Tibial artery (tissue), 4 donors: ENCODE data around the gene LIMS2.
A peak's percentile ranks its signal among the peaks of the same experiment; 100 is the strongest.

Experiments
- DNase-seq, 2 donors: peaks; one replicate each; pipeline ENCODE4 v3.0.0-alpha.2; 2019
- H3K27ac ChIP-seq, 2 donors: fragments of 200-600 bp; sonication (generic) in 1 of 2; 1 replicate in 1 of 2; 2 replicates in 1 of 2; pipeline ENCODE4 v1.5.1; 2018 to 2019; ENCODE audit warnings: mild to moderate bottlenecking in 1 of 2
- H3K27me3 ChIP-seq, 2 donors: fragments of 200-600 bp; sonication (generic) in 1 of 2; one replicate each; pipeline versions ENCODE4 v1.5.1 to v1.6.0; 2016 to 2019
- H3K36me3 ChIP-seq, 3 donors: fragments of 200-600 bp; sonication (generic) in 2 of 3; one replicate each; pipeline ENCODE4 v1.5.1; 2016 to 2019; ENCODE audit warnings: mild to moderate bottlenecking in 2 of 3
- H3K4me1 ChIP-seq, 4 donors: fragments of 200-600 bp; sonication (generic) in 2 of 4; 1 replicate in 3 of 4; 2 replicates in 1 of 4; pipeline ENCODE4 v1.5.1; 2016 to 2019
- H3K4me3 ChIP-seq, 2 donors: fragments of 200-600 bp; sonication (generic) in 1 of 2; 1 replicate in 1 of 2; 2 replicates in 1 of 2; pipeline ENCODE4 v1.5.1; 2018 to 2019; ENCODE audit warnings: mild to moderate bottlenecking in 2 of 2
- H3K9me3 ChIP-seq, 3 donors: fragments of 200-600 bp; sonication (generic) in 1 of 3; one replicate each; pipeline ENCODE4 v1.5.1; 2016 to 2019
- CTCF ChIP-seq, 2 experiments: fragments of 200-600 bp in 1 of 2; fragments of 450-650 bp in 1 of 2; IDR thresholded peaks; one replicate each; pipeline ENCODE4 v1.5.1; 2017 to 2019; ENCODE audit warnings: antibody characterized with exemption in 2 of 2, mild to moderate bottlenecking in 1 of 2, moderate library complexity in 1 of 2
- intact Hi-C: fragments of 100-400 bp; cut with DNase I; formaldehyde crosslinking; loops from one replicate; pipeline ENCODE4 v1.15.0; 2023; ENCODE audit warnings: low total_unique reads

The LIMS2 gene

DNA sequence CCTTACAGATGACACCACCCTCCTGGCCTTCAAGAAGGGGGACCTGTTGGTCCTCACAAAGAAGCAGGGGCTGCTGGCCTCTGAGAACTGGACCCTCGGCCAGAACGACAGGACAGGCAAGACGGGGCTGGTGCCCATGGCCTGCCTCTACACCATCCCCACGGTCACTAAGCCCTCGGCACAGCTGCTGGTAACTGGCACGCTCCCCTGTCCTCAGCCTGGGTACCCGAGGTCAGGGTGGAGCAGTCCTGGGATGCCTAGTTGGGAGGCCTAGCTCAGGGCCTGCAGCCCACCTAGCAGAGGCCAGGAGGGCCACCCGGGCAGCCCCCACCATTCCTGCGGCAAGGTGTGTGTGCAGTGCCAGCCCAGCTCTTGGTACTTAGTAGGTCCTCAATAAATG, 45.7 kb downstream of the LIMS2 start:
- Histone ChIP-seq H3K36me3 (no peaks in the 10 kb centered on the region), H3K27me3 (peaks cover 0 to 23% of the 10 kb centered on the region in 2 donors), H3K4me1 (peaks cover 0 to 33% (median 18%) of the 10 kb centered on the region in 4 donors), H3K4me3 (no peak overlapping the region), H3K27ac (no peak overlapping the region), H3K9me3 (no peaks in the 10 kb centered on the region)
- intact Hi-C loops = loop anchor here (10.0 kb wide), 1 partner anchor 45 kb away; no protein-coding TSS in a partner anchor
- DNase-seq = no peak
- TF ChIP-seq CTCF (IDR thresholded peaks at IDR 0.05) = no peak

GRCh38 chr2:127628767-127629614, 46.3 kb downstream of the LIMS2 start:
- Histone ChIP-seq H3K9me3 (no peaks in the 10 kb centered on the region), H3K4me3 (no peak overlapping the region), H3K36me3 (no peaks in the 10 kb centered on the region), H3K27ac (no peak overlapping the region), H3K4me1 (peaks cover 0 to 26% (median 12%) of the 10 kb centered on the region in 4 donors), H3K27me3 (peaks cover 0 to 30% of the 10 kb centered on the region in 2 donors)
- no peak for TF ChIP-seq CTCF (IDR thresholded peaks at IDR 0.05)
- intact Hi-C loops = no loop called here
- DNase-seq = peak in 1 of 2 donors; percentile 54

- Histone ChIP-seq H3K4me1 (peaks cover 0 to 16% (median 3%) of the 10 kb centered on the region in 4 donors), H3K27me3 (peaks cover 0 to 40% of the 10 kb centered on the region in 2 donors), H3K27ac (no peak overlapping the region), H3K4me3 (no peak overlapping the region), H3K36me3 (no peaks in the 10 kb centered on the region), H3K9me3 (no peaks in the 10 kb centered on the region)
- TF ChIP-seq CTCF (IDR thresholded peaks at IDR 0.05) = no peak
- peak in 1 of 2 donors; percentile 53 for DNase-seq
- intact Hi-C loops = no loop called here
These were observed 47.4 kb downstream of the LIMS2 start for GRCh38 chr2:127627740-127628571.

- Histone ChIP-seq H3K36me3 (no peaks in the 10 kb centered on the region), H3K9me3 (no peaks in the 10 kb centered on the region), H3K27me3 (peaks cover 0 to 48% of the 10 kb centered on the region in 2 donors), H3K27ac (no peak overlapping the region), H3K4me3 (no peak overlapping the region), H3K4me1 (peaks cover 0 to 8% (median under 1%) of the 10 kb centered on the region in 4 donors)
- no peak for TF ChIP-seq CTCF (IDR thresholded peaks at IDR 0.05)
- DNase-seq = peak in 1 of 2 donors; percentile 62
- intact Hi-C loops = no loop called here
These were observed 48.2 kb downstream of the LIMS2 start for GRCh38 chr2:127626917-127627739.

- no peak for TF ChIP-seq CTCF (IDR thresholded peaks at IDR 0.05)
- peak in 1 of 2 donors; percentile 59 for DNase-seq
These were observed 49.2 kb downstream of the LIMS2 start for GRCh38 chr2:127626175-127626574.

More at GRCh38 chr2:127626175-127626574, 49.2 kb downstream of the LIMS2 start:
- Histone ChIP-seq H3K27me3 (peaks cover 0 to 48% of the 10 kb centered on the region in 2 donors), H3K36me3 (no peaks in the 10 kb centered on the region), H3K9me3 (no peaks in the 10 kb centered on the region), H3K4me1 (peaks cover 0 to 4% (median 0%) of the 10 kb centered on the region in 4 donors), H3K4me3 (no peak overlapping the region), H3K27ac (no peak overlapping the region)
- intact Hi-C loops = no loop called here
